ENCODE measurements around the gene MTIF2. TPM values are rescaled to one million over a fixed set of nuclear protein-coding genes. Genes with fewer than 3 reads are reported as not detected.

MTIF2 gene
- total and polyA plus RNA-seq, 2 donors (not counting 3 experiments of a cell fraction or from before 2014, with no cell fraction given): 9.3 to 26.9 TPM

GRCh38 chr2:55302241-55302640 lies 33.2 kb upstream of the MTIF2 start:
- Histone ChIP-seq H4K20me1 (replicated peaks; ENCODE audit: control insufficient read depth, extremely low read depth, insufficient read depth, low read length) (no peaks in the 10 kb centered on the region), H3K9me3 (replicated peaks; ENCODE audit: control insufficient read depth, insufficient read depth, low read length) (no peaks in the 10 kb centered on the region), H3K36me3 (ENCODE audit: control insufficient read depth in 2 of 2, extremely low read depth in 1 of 2, insufficient read depth in 2 of 2, low read length in 2 of 2) (peaks cover 2 to 3% of the 10 kb centered on the region in 2 experiments), H3K27ac (ENCODE audit: insufficient read depth, low read depth, low read length) (no peak overlapping the region), H3K9me1 (replicated peaks; ENCODE audit: control insufficient read depth, extremely low read depth, insufficient read depth, low read length) (no peaks in the 10 kb centered on the region), H2AFZ (ENCODE audit: low read depth, low read length) (no peak overlapping the region), H3K79me2 (ENCODE audit: control insufficient read depth, insufficient read depth, low read length) (no peaks in the 10 kb centered on the region), H3K4me1 (ENCODE audit: control insufficient read depth, extremely low read depth, insufficient read depth, low read length) (no peaks in the 10 kb centered on the region), H3K9ac (replicated peaks; ENCODE audit: extremely low read depth, insufficient read depth, low read length) (no peak overlapping the region), H3K4me3 (replicated peaks in 1 of 3; ENCODE audit: insufficient read depth in 1 of 3, low read depth in 1 of 3, low read length in 3 of 3) (no peak overlapping the region), H3K27me3 (ENCODE audit: control insufficient read depth in 2 of 2, insufficient read depth in 2 of 2, low read length in 2 of 2) (no peaks in the 10 kb centered on the region), H3K4me2 (ENCODE audit: insufficient read depth, low read length) (no peak overlapping the region)
- DNase-seq (ENCODE audit: low read depth, low spot score) (no peak), FAIRE-seq (no peak)
- no TSS peak for BruUV-seq (replicated peaks)
- TF ChIP-seq, protein P1, sequence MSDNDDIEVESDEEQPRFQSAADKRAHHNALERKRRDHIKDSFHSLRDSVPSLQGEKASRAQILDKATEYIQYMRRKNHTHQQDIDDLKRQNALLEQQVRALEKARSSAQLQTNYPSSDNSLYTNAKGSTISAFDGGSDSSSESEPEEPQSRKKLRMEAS (IDR thresholded peaks at IDR 0.05; ENCODE audit: insufficient read depth, insufficient read length): no peak
- no peak for TF ChIP-seq POLR2AphosphoS5 (IDR thresholded peaks at IDR 0.05; ENCODE audit: insufficient read depth, low read depth, low read length)
- TF ChIP-seq POLR2A (IDR thresholded peaks at IDR 0.05; ENCODE audit: low read depth, low read length): no peak
- TF ChIP-seq JUN (IDR thresholded peaks at IDR 0.05; ENCODE audit: borderline replicate concordance, insufficient read depth, insufficient read length, low read depth): no peak
- TF ChIP-seq FOS (IDR thresholded peaks at IDR 0.05; ENCODE audit: borderline replicate concordance, insufficient read depth, low read length): no peak
- no peak for TF ChIP-seq GATA2 (IDR thresholded peaks at IDR 0.05; ENCODE audit: insufficient read depth, insufficient read length, low read depth, low read length)
- no peak for TF ChIP-seq MYC (IDR thresholded peaks at IDR 0.05; ENCODE audit: low read depth, low read length)
- TF ChIP-seq CTCF (IDR thresholded peaks at IDR 0.05; ENCODE audit: extremely low read depth in 1 of 2, insufficient read depth in 1 of 2, low read depth in 1 of 2, low read length in 2 of 2): no peak
- TF ChIP-seq EZH2 (IDR thresholded peaks at IDR 0.05; ENCODE audit: borderline replicate concordance, low read depth, low read length, severe bottlenecking): no peak
- ChIA-PET CTCF (interaction anchor here (0.6 to 0.7 kb wide), 2 partner anchors 65 to 129 kb away, joined by 3 read pairs; no protein-coding TSS in a partner anchor), POLR2A (no interaction called here)
- intact Hi-C loops (cut with micrococcal nuclease) (no loop called here), dilution Hi-C loops (cut with MboI; ENCODE audit: extremely low pct_ligation_motif_present, low sequenced_read_pairs) (no loop called here)
